ENCODE measurements around the gene F10. TPM values are rescaled to one million over a fixed set of nuclear protein-coding genes. Genes with fewer than 3 reads are reported as not detected.

F10 gene
- total RNA-seq, 3 donors from 2014 or later (not counting 1 experiment from before 2014, with no cell fraction given) = not detected

DNA sequence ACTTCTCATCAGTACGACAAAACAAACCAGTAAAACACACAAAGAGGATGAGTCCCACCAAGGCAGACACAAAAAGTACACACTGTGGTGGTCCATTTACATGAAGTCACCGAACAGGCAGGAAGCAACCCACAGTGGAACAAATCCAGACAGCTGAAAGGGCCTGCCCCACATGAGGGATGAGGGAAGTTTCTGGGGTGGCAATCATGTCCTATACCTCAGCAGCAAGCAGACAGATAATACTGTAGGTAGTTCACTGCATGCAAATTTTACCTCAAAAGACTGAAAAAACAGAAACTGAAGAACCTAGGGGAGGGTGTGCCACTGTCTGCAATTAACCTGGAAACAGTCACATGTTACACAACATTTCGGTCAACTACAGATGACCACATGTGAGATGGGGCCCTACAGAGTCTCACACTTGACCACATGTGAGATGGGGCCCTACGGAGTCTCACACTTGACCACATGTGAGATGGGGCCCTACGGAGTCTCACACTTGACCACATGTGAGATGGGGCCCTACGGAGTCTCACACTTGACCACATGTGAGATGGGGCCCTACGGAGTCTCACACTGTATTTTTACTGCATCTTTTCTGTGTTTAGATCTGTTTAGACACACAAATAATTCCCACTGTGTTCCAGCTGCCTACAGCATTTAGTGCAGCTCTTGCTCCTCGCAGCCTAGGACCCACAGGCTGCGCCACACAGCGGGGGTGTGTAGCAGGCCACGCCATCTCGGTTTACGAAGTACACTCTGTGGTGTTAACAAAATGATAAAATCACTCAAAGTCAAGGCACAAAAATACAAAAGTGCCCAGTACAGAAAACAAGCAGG, 63.7 kb downstream of the F10 start:
- Histone ChIP-seq H3K27ac (ENCODE audit: low read length) (peak overlapping the region; percentile 67), H3K36me3 (ENCODE audit: control insufficient read depth, insufficient read depth, low read length) (peaks cover 26% of the 10 kb centered on the region), H3K4me3 (ENCODE audit: low read length) (no peak overlapping the region), H3K27me3 (ENCODE audit: control insufficient read depth, insufficient read depth, low read length) (no peaks in the 10 kb centered on the region), H3K9me3 (ENCODE audit: control insufficient read depth, insufficient read depth, low read length) (no peaks in the 10 kb centered on the region), H3K4me1 (ENCODE audit: control insufficient read depth, insufficient read depth, low read length) (peaks cover 51% of the 10 kb centered on the region)
- Mint-ChIP-seq H3K4me1 (peaks cover 55 to 57% of the 10 kb centered on the region in 2 donors), H3K9me3 (no peaks in the 10 kb centered on the region), H3K36me3 (peaks cover 19% of the 10 kb centered on the region), H3K27me3 (ENCODE audit: low read depth in 2 of 2) (peaks cover 0 to 2% of the 10 kb centered on the region in 2 donors), H3K4me3 (peak overlapping the region; percentile 90), H3K27ac (peak overlapping the region; percentile 72 to 99)
- intact Hi-C loops (cut with micrococcal nuclease) = loop anchor here (2.0 to 10.0 kb wide), 4 partner anchors 23 to 689 kb away; partner anchors contain the start of genes CUL4A, LAMP1 and PCID2
- TF ChIP-seq CTCF (IDR thresholded peaks at IDR 0.05) = no peak
- DNase-seq (peak; percentile 46 to 64), ATAC-seq (peak; percentile 75 to 86 (median 81))
- WGBS (ENCODE audit: insufficient coverage) = 37% methylated on average over 11 of the region's 13 CpGs

DNA sequence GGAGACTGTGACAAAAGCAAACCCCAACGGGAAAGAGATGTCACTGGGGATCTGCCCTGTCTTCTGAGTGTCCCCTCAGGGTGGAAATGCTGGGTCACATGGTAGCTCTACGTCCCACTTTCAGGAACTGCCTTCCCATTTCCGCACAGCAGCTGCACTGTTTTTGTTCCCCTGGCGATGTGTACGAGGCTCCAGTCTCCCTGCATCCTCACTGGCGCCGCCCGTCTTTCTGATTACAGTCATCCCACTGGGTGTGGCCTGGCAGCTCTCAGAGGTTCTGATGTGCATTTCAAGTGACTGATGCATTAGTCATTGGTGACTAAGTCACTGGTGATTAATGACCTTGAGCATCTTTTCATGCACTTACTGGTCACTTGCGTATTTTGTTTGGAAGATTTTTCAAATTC, 64.7 kb downstream of the F10 start:
- Mint-ChIP-seq H3K27me3 (ENCODE audit: low read depth in 2 of 2) (peaks cover 0 to 2% of the 10 kb centered on the region in 2 donors), H3K4me1 (peaks cover 48 to 57% of the 10 kb centered on the region in 2 donors), H3K27ac (peak overlapping the region; percentile 72 to 99), H3K4me3 (peak overlapping the region; percentile 59), H3K36me3 (peaks cover 16% of the 10 kb centered on the region), H3K9me3 (no peaks in the 10 kb centered on the region)
- Histone ChIP-seq H3K9me3 (ENCODE audit: control insufficient read depth, insufficient read depth, low read length) (no peaks in the 10 kb centered on the region), H3K27me3 (ENCODE audit: control insufficient read depth, insufficient read depth, low read length) (no peaks in the 10 kb centered on the region), H3K4me3 (ENCODE audit: low read length) (no peak overlapping the region), H3K4me1 (ENCODE audit: control insufficient read depth, insufficient read depth, low read length) (peaks cover 45% of the 10 kb centered on the region), H3K36me3 (ENCODE audit: control insufficient read depth, insufficient read depth, low read length) (peaks cover 31% of the 10 kb centered on the region), H3K27ac (ENCODE audit: low read length) (peak overlapping the region; percentile 67)
- DNase-seq (peak in 1 of 2 donors; percentile 27), ATAC-seq (no peak)
- intact Hi-C loops (cut with micrococcal nuclease) = loop anchor here (2.0 to 10.0 kb wide), 4 partner anchors 22 to 688 kb away; partner anchors contain the start of genes CUL4A, LAMP1 and PCID2
- no peak for TF ChIP-seq CTCF (IDR thresholded peaks at IDR 0.05)
- 87% methylated on average over 8 of the region's 9 CpGs for WGBS (ENCODE audit: insufficient coverage)

DNA sequence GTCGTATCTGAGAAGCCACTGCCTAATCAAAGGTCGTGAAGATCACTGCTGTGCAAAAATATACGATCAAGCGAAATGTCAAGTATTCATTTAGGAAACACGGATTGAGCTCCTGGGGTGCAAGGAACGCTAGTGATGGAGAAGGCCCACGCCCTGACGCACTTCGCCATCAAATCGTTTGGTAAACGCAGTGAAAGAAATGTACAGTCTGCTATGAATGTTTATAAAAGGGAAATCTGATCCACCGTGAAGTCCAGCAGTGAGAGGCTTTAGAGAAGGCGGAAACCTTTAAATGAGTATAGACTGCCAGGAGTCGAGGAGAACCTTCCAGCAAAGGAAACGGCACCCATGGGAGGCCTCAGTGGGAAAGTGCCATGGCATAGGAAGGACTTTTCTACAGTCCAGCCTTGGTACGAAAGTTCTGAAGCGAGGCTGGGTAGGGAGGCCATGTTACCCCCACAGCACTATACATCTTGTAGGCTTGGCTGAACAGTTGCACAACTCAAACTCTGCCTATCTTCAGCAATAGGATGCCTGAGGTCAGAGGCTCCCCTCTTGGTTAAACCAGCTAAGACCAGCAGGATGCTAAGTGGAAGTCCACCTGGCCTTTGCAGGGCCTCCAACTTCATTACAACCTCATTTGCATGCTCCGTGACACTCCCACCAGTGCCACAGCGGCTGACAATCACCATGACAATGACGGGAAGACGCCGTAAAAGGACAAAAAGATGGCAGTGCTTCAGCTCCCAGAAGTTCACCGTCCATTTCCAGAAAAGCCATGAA, 65.5 kb downstream of the F10 start:
- Mint-ChIP-seq H3K27me3 (ENCODE audit: low read depth in 2 of 2) (peaks cover 0 to 2% of the 10 kb centered on the region in 2 donors), H3K36me3 (peaks cover 16% of the 10 kb centered on the region), H3K27ac (peak overlapping the region in 1 of 2 donors; percentile 99), H3K4me1 (peaks cover 45 to 56% of the 10 kb centered on the region in 2 donors), H3K9me3 (no peaks in the 10 kb centered on the region), H3K4me3 (peak overlapping the region; percentile 59)
- H3K4me3 ChIP-seq (ENCODE audit: low read length) = no peak overlapping the region
- 99% methylated on average over 23 of the region's 23 CpGs for WGBS (ENCODE audit: insufficient coverage)
- no peak overlapping the region for H3K27ac ChIP-seq (ENCODE audit: low read length)
- peaks cover 38% of the 10 kb centered on the region for H3K4me1 ChIP-seq (ENCODE audit: control insufficient read depth, insufficient read depth, low read length)
- ATAC-seq (no peak), DNase-seq (no peak)
- intact Hi-C loops (cut with micrococcal nuclease) = loop anchor here (2.0 to 10.0 kb wide), 4 partner anchors 21 to 687 kb away; partner anchors contain the start of genes CUL4A, LAMP1 and PCID2
- no peaks in the 10 kb centered on the region for H3K27me3 ChIP-seq (ENCODE audit: control insufficient read depth, insufficient read depth, low read length)
- H3K36me3 ChIP-seq (ENCODE audit: control insufficient read depth, insufficient read depth, low read length) = peaks cover 39% of the 10 kb centered on the region
- no peaks in the 10 kb centered on the region for H3K9me3 ChIP-seq (ENCODE audit: control insufficient read depth, insufficient read depth, low read length)
- TF ChIP-seq CTCF (IDR thresholded peaks at IDR 0.05) = no peak
